Epidermal melanocyte (primary cell): ENCODE results near the gene KLHL17.

Source experiments
- DNase-seq: peaks from one replicate; pipeline ENCODE4 v3.0.0; 2011; ENCODE audit warnings: low spot score; ENCODE audit not compliant: insufficient read length

Gene KLHL17

GRCh38 chr1:921011-921837 lies 39.2 kb upstream of the KLHL17 start:
- DNase-seq = peak; percentile 94

GRCh38 chr1:923131-923990 lies 37.0 kb upstream of the KLHL17 start, which contains the start of gene SAMD11:
SAMD11 (plus strand) TSS chr1:923923; CDS start chr1:924432, 509 bp downstream.
- DNase-seq = peak; percentile 69

GRCh38 chr1:923991-924655 lies 36.3 kb upstream of the KLHL17 start:
- DNase-seq = no peak

- DNase-seq = no peak
These were observed 35.5 kb upstream of the KLHL17 start for GRCh38 chr1:924656-925560.

GRCh38 chr1:925561-926421 lies 34.6 kb upstream of the KLHL17 start:
- no peak for DNase-seq

GRCh38 chr1:927234-927633 lies 33.1 kb upstream of the KLHL17 start:
- DNase-seq = no peak

- no peak for DNase-seq
These were observed 32.6 kb upstream of the KLHL17 start for GRCh38 chr1:927748-928147.

GRCh38 chr1:928825-929661 lies 31.3 kb upstream of the KLHL17 start:
- DNase-seq = no peak

GRCh38 chr1:929712-930632 lies 30.4 kb upstream of the KLHL17 start:
- no peak for DNase-seq

GRCh38 chr1:930633-931138 lies 29.7 kb upstream of the KLHL17 start:
- DNase-seq = no peak

GRCh38 chr1:931380-932172 lies 28.8 kb upstream of the KLHL17 start:
- no peak for DNase-seq

- no peak for DNase-seq
These were observed 28.2 kb upstream of the KLHL17 start for GRCh38 chr1:932173-932510.

- DNase-seq = no peak
These were observed 27.4 kb upstream of the KLHL17 start for GRCh38 chr1:932776-933602.

- no peak for DNase-seq
These were observed 26.8 kb upstream of the KLHL17 start for GRCh38 chr1:933603-933940.

GRCh38 chr1:934991-935750 lies 25.2 kb upstream of the KLHL17 start:
- no peak for DNase-seq
